B cell (primary cell): ENCODE measurements around the gene FAM174C. TPM values are rescaled to one million over a fixed set of nuclear protein-coding genes. Genes with fewer than 3 reads are reported as not detected.
A peak's percentile ranks its signal among the peaks of the same experiment; 100 is the strongest.

ENCODE experiments used
- ATAC-seq: fragments of 200-7000 bp; cut with Tn5 transposase; one replicate; pipeline ENCODE4 v1.10.0; 2021; ENCODE audit warnings: low read depth, mild to moderate bottlenecking, moderate number of reproducible peaks, moderate library complexity
- CTCF ChIA-PET: fragments of 350-600 bp; sonication (Branson Sonifier 250); formaldehyde crosslinking; loops from one replicate; lab custom pipeline; 2021; ENCODE audit warnings: antibody characterized with exemption, inconsistent platforms; lab: Charles Lee
- POLR2A ChIA-PET: fragments of 350-600 bp; sonication (Branson Sonifier 250); formaldehyde crosslinking; loops from one replicate; lab custom pipeline; 2021; ENCODE audit warnings: antibody characterized with exemption; lab: Charles Lee
- DNase-seq: peaks from one replicate; pipeline ENCODE4 v3.0.0; 2013
- H2AFZ ChIP-seq: 2 replicates; pipeline ENCODE4 v1.6.1; 2012; ENCODE audit warnings: mild to moderate bottlenecking, low read depth, low read length; ENCODE audit not compliant: insufficient read depth, poor library complexity, severe bottlenecking
- H3K27ac ChIP-seq, 2 donors: 1 replicate in 1 of 2; 2 replicates in 1 of 2; pipeline ENCODE4 v1.5.1; 2012 to 2013; ENCODE audit warnings: low read length in 2 of 2, mild to moderate bottlenecking in 2 of 2, moderate library complexity in 1 of 2
- H3K27me3 ChIP-seq, 4 experiments: fragments of 200-600 bp in 1 of 4; sonication (generic) in 1 of 4; replicated peaks in 1 of 4; 1 replicate in 2 of 4; 2 replicates in 2 of 4; pipeline versions ENCODE4 v1.6.1 to v1.7.0; 2013 to 2016; ENCODE audit warnings: low read length in 3 of 4, mild to moderate bottlenecking in 2 of 4, mixed read lengths in 1 of 4, moderate library complexity in 1 of 4; ENCODE audit not compliant: insufficient read depth in 4 of 4, control insufficient read depth in 3 of 4; ENCODE audit errors: control extremely low read depth in 1 of 4
- H3K36me3 ChIP-seq, 2 experiments: replicated peaks in 1 of 2; 1 replicate in 1 of 2; 2 replicates in 1 of 2; pipeline versions ENCODE4 v1.6.1 to v1.7.1; 2013; ENCODE audit warnings: low read length in 1 of 2; ENCODE audit not compliant: insufficient read depth in 2 of 2, control insufficient read depth in 1 of 2; ENCODE audit errors: control extremely low read depth in 1 of 2, extremely low read depth in 1 of 2
- H3K4me1 ChIP-seq, 2 donors: fragments of 200-600 bp in 1 of 2; sonication (generic) in 1 of 2; 1 replicate in 1 of 2; 2 replicates in 1 of 2; pipeline versions ENCODE4 v1.5.1 to v1.6.1; 2013 to 2017; ENCODE audit warnings: low read length in 2 of 2; ENCODE audit not compliant: control insufficient read depth in 2 of 2, insufficient read depth in 2 of 2
- H3K4me2 ChIP-seq: replicated peaks from 2 replicates; pipeline ENCODE3; 2012; ENCODE audit warnings: mild to moderate bottlenecking, low read depth, low read length; ENCODE audit not compliant: poor library complexity, severe bottlenecking
- H3K4me3 ChIP-seq, 5 experiments: fragments of 200-600 bp in 1 of 5; sonication (generic) in 1 of 5; 1 replicate in 3 of 5; 2 replicates in 2 of 5; pipeline versions ENCODE4 v1.5.1 to v1.7.0; 2011 to 2016; ENCODE audit warnings: low read length in 4 of 5, mild to moderate bottlenecking in 4 of 5, low read depth in 2 of 5, control low read depth in 1 of 5, moderate library complexity in 1 of 5; ENCODE audit not compliant: insufficient read depth in 1 of 5; ENCODE audit errors: control extremely low read depth in 1 of 5, extremely low read depth in 1 of 5
- H3K79me2 ChIP-seq: fragments of 200-600 bp; sonication (generic); one replicate; pipeline ENCODE4 v1.6.0; 2016; ENCODE audit warnings: low read length; ENCODE audit not compliant: control insufficient read depth, insufficient read depth
- H3K9ac ChIP-seq: fragments of 200-600 bp; sonication (generic); 2 replicates; pipeline ENCODE4 v1.6.1; 2017; ENCODE audit warnings: mild to moderate bottlenecking, low read length, moderate library complexity
- H3K9me3 ChIP-seq, 3 donors: one replicate each; pipeline versions ENCODE4 v1.6.1 to v1.7.1; 2013; ENCODE audit warnings: low read length in 2 of 3; ENCODE audit not compliant: control insufficient read depth in 2 of 3, insufficient read depth in 1 of 3; ENCODE audit errors: control extremely low read depth in 1 of 3
- H4K20me1 ChIP-seq: 2 replicates; pipeline ENCODE4 v1.6.0; 2012; ENCODE audit warnings: mild to moderate bottlenecking, low read length; ENCODE audit not compliant: insufficient read depth, control insufficient read depth, poor library complexity, severe bottlenecking
- H3K27ac Mint-ChIP-seq: one replicate; pipeline ENCODE4 v1.8.0; 2021; ENCODE audit warnings: mixed read lengths
- H3K27me3 Mint-ChIP-seq: one replicate; pipeline ENCODE4 v1.8.0; 2021; ENCODE audit warnings: mixed read lengths
- H3K4me1 Mint-ChIP-seq: one replicate; pipeline ENCODE4 v1.8.0; 2021; ENCODE audit warnings: mixed read lengths
- H3K4me3 Mint-ChIP-seq: one replicate; pipeline ENCODE4 v1.8.0; 2021; ENCODE audit warnings: mixed read lengths
- H3K9me3 Mint-ChIP-seq: one replicate; pipeline ENCODE4 v1.8.0; 2022; ENCODE audit warnings: mixed read lengths; ENCODE audit not compliant: insufficient read depth
- EZH2 ChIP-seq: IDR thresholded peaks from 2 replicates; pipeline ENCODE4 v1.6.1; 2012; ENCODE audit warnings: borderline replicate concordance, low read depth, mild to moderate bottlenecking, moderate library complexity, low read length; ENCODE audit not compliant: insufficient read depth, poor library complexity, severe bottlenecking
- WGBS: methylation state at CpG from one replicate; pipeline ENCODE4 v1.1.5; 2013; ENCODE audit warnings: missing lambda C conversion rate; ENCODE audit not compliant: insufficient coverage; 5-methylcytosine and 5-hydroxymethylcytosine counted together
- intact Hi-C: fragments of 100-400 bp; cut with micrococcal nuclease; formaldehyde crosslinking; loops from one replicate; pipeline ENCODE4 v1.10.0; 2022
- polyA plus RNA-seq: library from polyadenylated mRNA; depleted of rRNA; stranded (reverse); fragments of >200 nt; gene quantifications from 2 replicates; pipeline ENCODE4 v1.2.3, GENCODE V29; 2012
- total RNA-seq, 2 donors: library from RNA; stranded (reverse); fragments of 120-200 nt in 1 of 2; gene quantifications; 1 replicate in 1 of 2; 2 replicates in 1 of 2; pipeline versions ENCODE4 v1.2.3 to v1.2.4, GENCODE V29; 2013 to 2022
- TF ChIP-seq, protein P1 (sequence below): fragments of 200-600 bp; IDR thresholded peaks from one replicate; pipeline ENCODE4 v1.8.0; 2022; ENCODE audit warnings: antibody characterized with exemption, mild to moderate bottlenecking

The FAM174C gene
- total and polyA plus RNA-seq, 2 donors (not counting 1 experiment from before 2014, with no cell fraction given), result 41.1 to 70.6 TPM

DNA sequence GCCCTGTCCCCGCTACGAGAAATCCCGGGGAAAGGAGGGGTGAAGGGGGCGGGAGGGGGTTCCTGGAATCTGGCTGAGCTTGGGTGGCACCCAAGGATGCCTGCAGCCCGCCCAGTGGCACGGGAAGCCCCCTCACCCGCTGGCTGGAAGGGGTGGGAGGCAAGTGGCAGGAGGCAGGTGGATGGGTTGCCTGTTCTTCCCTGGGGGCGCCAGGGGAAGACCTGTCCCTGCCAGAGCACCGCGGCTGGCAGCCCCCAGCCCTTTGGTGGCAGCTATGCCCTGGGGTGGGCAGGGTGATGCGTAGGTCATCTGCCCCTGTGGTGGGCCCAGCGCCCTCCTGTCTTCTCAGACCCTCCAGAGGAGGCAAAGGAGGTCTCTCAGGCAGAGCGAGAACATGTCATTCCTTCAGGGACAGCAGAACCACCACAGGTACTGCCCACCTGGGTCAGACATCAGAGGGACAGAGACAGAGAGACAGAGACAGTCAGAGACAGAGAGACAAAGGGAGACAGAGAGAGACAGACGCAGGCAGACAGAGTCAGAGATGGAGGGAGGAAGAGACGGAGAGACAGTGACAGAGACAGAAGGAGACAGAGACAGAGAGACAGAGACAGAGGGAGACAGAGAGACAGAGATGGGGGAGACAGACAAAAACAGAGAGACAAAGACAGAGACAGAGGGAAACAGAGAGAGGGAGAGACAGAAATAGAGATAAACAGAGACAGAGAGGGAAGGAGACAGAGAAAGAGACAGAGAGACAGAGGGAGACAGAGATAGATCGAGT is 47.1 kb downstream of the FAM174C start:
- TF ChIP-seq EZH2, result no peak
- TF ChIP-seq, protein P1, sequence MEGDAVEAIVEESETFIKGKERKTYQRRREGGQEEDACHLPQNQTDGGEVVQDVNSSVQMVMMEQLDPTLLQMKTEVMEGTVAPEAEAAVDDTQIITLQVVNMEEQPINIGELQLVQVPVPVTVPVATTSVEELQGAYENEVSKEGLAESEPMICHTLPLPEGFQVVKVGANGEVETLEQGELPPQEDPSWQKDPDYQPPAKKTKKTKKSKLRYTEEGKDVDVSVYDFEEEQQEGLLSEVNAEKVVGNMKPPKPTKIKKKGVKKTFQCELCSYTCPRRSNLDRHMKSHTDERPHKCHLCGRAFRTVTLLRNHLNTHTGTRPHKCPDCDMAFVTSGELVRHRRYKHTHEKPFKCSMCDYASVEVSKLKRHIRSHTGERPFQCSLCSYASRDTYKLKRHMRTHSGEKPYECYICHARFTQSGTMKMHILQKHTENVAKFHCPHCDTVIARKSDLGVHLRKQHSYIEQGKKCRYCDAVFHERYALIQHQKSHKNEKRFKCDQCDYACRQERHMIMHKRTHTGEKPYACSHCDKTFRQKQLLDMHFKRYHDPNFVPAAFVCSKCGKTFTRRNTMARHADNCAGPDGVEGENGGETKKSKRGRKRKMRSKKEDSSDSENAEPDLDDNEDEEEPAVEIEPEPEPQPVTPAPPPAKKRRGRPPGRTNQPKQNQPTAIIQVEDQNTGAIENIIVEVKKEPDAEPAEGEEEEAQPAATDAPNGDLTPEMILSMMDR, result no peak
- no peak overlapping the region for H3K9ac ChIP-seq
- ATAC-seq, result no peak
- Mint-ChIP-seq H3K4me3 (no peak overlapping the region), H3K4me1 (peaks cover 2% of the 10 kb centered on the region), H3K27ac (no peak overlapping the region), H3K9me3 (no peaks in the 10 kb centered on the region), H3K27me3 (peaks cover 34% of the 10 kb centered on the region)
- H3K36me3 ChIP-seq, result no peaks in the 10 kb centered on the region
- H3K79me2 ChIP-seq, result no peaks in the 10 kb centered on the region
- H3K4me3 ChIP-seq, result no peak overlapping the region
- no peak for DNase-seq
- H3K4me1 ChIP-seq, result peaks cover 12 to 15% of the 10 kb centered on the region in 2 donors
- POLR2A ChIA-PET, result no interaction called here
- 94% methylated on average over 16 of the region's 16 CpGs for WGBS
- H2AFZ ChIP-seq, result no peak overlapping the region
- intact Hi-C loops, result no loop called here
- no peak overlapping the region for H3K27ac ChIP-seq
- H4K20me1 ChIP-seq, result no peaks in the 10 kb centered on the region
- H3K9me3 ChIP-seq, result peaks cover 0 to 17% (median 0%) of the 10 kb centered on the region in 3 donors
- CTCF ChIA-PET, result no interaction called here
- peaks cover 0 to 62% (median 25%) of the 10 kb centered on the region in 4 experiments for H3K27me3 ChIP-seq
- H3K4me2 ChIP-seq, result no peak overlapping the region

GRCh38 chr19:1324249-1324805 is 49.0 kb downstream of the FAM174C start:
- peaks cover 31% of the 10 kb centered on the region for H3K27me3 Mint-ChIP-seq
- peak overlapping the region; percentile 78 for H3K4me2 ChIP-seq
- intact Hi-C loops, result no loop called here

More at GRCh38 chr19:1324249-1324805, 49.0 kb downstream of the FAM174C start:
- H3K27ac ChIP-seq, result no peak overlapping the region
- no peak for ATAC-seq
- H3K4me1 ChIP-seq, result peaks cover 12 to 15% of the 10 kb centered on the region in 2 donors
- H3K79me2 ChIP-seq, result no peaks in the 10 kb centered on the region
- POLR2A ChIA-PET, result no interaction called here
- peaks cover 0 to 51% (median 22%) of the 10 kb centered on the region in 4 experiments for H3K27me3 ChIP-seq
- no peak overlapping the region for H3K4me3 Mint-ChIP-seq
- TF ChIP-seq, protein P1, result no peak
- no peak for TF ChIP-seq EZH2
- no peak for DNase-seq
- H3K9ac ChIP-seq, result no peak overlapping the region
- no peaks in the 10 kb centered on the region for H4K20me1 ChIP-seq
- peak overlapping the region; percentile 79 for H2AFZ ChIP-seq
- H3K27ac Mint-ChIP-seq, result no peak overlapping the region
- no peaks in the 10 kb centered on the region for H3K36me3 ChIP-seq
- H3K4me3 ChIP-seq, result peak overlapping the region in 1 of 5 experiments; percentile 18
- peaks cover 2% of the 10 kb centered on the region for H3K4me1 Mint-ChIP-seq
- H3K9me3 Mint-ChIP-seq, result no peaks in the 10 kb centered on the region
- H3K9me3 ChIP-seq, result peaks cover 0 to 17% (median 0%) of the 10 kb centered on the region in 3 donors
- 86% methylated on average over 11 of the region's 12 CpGs for WGBS
- CTCF ChIA-PET, result interaction anchor here (0.9 kb wide), 1 partner anchor 47 kb away, joined by 3 read pairs; no protein-coding TSS in a partner anchor
